DOHH2 (cell line): Measurements from ENCODE around the gene HSD11B1.

ENCODE experiments used
- CTCF ChIP-seq: fragments of 200-600 bp; sonication (generic); IDR thresholded peaks from one replicate; pipeline ENCODE4 v1.5.1; 2014; ENCODE audit warnings: antibody characterized with exemption, mild to moderate bottlenecking, low read depth, low read length; ENCODE audit not compliant: poor library complexity, severe bottlenecking
- EZH2phosphoT487 ChIP-seq: fragments of 200-600 bp; sonication (generic); IDR thresholded peaks from 2 replicates; pipeline ENCODE4 v1.6.1; 2017; ENCODE audit warnings: borderline replicate concordance, mild to moderate bottlenecking, antibody characterized with exemption, low read length, moderate library complexity, mixed read lengths

DNA sequence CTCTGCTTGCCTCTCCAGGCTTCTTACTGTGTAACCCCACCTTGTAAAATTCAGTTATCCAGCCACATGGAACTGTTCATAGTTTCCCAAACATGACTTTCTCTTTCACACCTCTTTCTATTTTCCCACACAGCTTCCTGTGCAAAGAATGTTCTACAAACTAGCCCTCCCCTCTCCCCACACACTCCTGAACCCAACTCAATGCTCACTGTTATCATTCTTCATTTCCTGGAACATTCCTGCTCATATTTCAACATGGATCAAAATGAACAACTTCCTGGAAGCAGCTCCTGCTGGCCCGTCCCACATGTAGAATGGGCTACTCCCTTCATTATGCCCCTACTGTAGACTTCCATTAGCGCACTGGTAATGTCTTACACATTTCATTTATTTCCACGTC lies 7.5 kb upstream of the HSD11B1 start:
- TF ChIP-seq CTCF (no peak), EZH2phosphoT487 (no peak)
